ENCODE results near the gene HOXB7. TPM values are rescaled to one million over a fixed set of nuclear protein-coding genes. Genes with fewer than 3 reads are reported as not detected.

The HOXB7 gene
- total RNA-seq, 1 experiment from 2014 or later, result not detected

GRCh38 chr17:48646183-48647102 lies 35.6 kb upstream of the HOXB7 start:
- Histone ChIP-seq H2BK5ac (ENCODE audit: insufficient read length, low read length) (no peak overlapping the region), H2BK120ac (ENCODE audit: low read depth, low read length, poor library complexity, severe bottlenecking) (no peak overlapping the region), H4K5ac (ENCODE audit: insufficient read length, low read depth, low read length) (no peak overlapping the region), H4K20me1 (ENCODE audit: control insufficient read depth, insufficient read depth, insufficient read length) (no peaks in the 10 kb centered on the region), H3K4me1 (ENCODE audit: insufficient read depth, low read length) (no peaks in the 10 kb centered on the region), H4K8ac (replicated peaks; ENCODE audit: insufficient read length, low read depth, low read length) (no peak overlapping the region), H2AFZ (ENCODE audit: low read length) (no peak overlapping the region), H3K18ac (ENCODE audit: insufficient read length, low read depth, low read length) (no peak overlapping the region), H3K4ac (ENCODE audit: low read depth, low read length) (no peak overlapping the region), H3K56ac (ENCODE audit: insufficient read length, low read depth, low read length) (no peak overlapping the region), H4K91ac (ENCODE audit: insufficient read length, low read depth, low read length) (no peak overlapping the region), H3K79me2 (ENCODE audit: insufficient read depth, low read length) (no peaks in the 10 kb centered on the region), H3K14ac (ENCODE audit: insufficient read depth, low read length) (no peak overlapping the region), H3K79me1 (ENCODE audit: insufficient read depth, low read depth, low read length, poor library complexity, severe bottlenecking) (no peaks in the 10 kb centered on the region), H3K9me3 (ENCODE audit: control insufficient read depth, low read depth, low read length) (no peaks in the 10 kb centered on the region), H2AK5ac (ENCODE audit: insufficient read length, low read length) (no peak overlapping the region), H3K23me2 (ENCODE audit: insufficient read length, low read depth, low read length, poor library complexity, severe bottlenecking) (peaks cover 8% of the 10 kb centered on the region), H3K27ac (ENCODE audit: insufficient read length, low read depth, low read length) (no peak overlapping the region), H3K9ac (ENCODE audit: extremely low read depth, insufficient read length, low read length) (no peak overlapping the region), H3K4me2 (ENCODE audit: insufficient read depth, insufficient read length, low read length) (peak overlapping the region; percentile 51), H3T11ph (ENCODE audit: low read length) (no peak overlapping the region), H2BK15ac (ENCODE audit: low read depth, low read length) (no peak overlapping the region), H2BK12ac (ENCODE audit: insufficient read length, low read depth, low read length) (no peak overlapping the region), H2BK20ac (ENCODE audit: low read depth, low read length, poor library complexity, severe bottlenecking) (no peak overlapping the region), H3K27me3 (ENCODE audit: insufficient read depth, low read length) (peaks cover 79% of the 10 kb centered on the region), H3K23ac (ENCODE audit: insufficient read length, low read depth, low read length) (no peak overlapping the region)
- Mint-ChIP-seq H3K4me1 (peaks cover 12 to 19% of the 10 kb centered on the region in 2 experiments), H3K4me3 (peak overlapping the region; percentile 22 to 78; a peak in 4 of 5 replicates), H3K27ac (no peak overlapping the region), H3K27me3 (ENCODE audit: low read depth) (peaks cover 100% of the 10 kb centered on the region), H3K36me3 (ENCODE audit: insufficient read depth in 1 of 3, low read depth in 3 of 3) (no peaks in the 10 kb centered on the region; a peak in 1 of 7 replicates), H3K9me3 (peaks cover 3 to 12% of the 10 kb centered on the region in 2 experiments; a peak in 3 of 5 replicates)
- peak; percentile 74 for DNase-seq
- no CpG with 5 or more reads among the region's 80 CpGs for WGBS (ENCODE audit: extremely low coverage, insufficient read length, low lambda C conversion rate)
- no peak for TF ChIP-seq CTCF (conservative IDR thresholded peaks at IDR 0.05)

Measured in H9 (cell line).